HG02973 (cell line): ENCODE data around the gene AP1M2.

Source experiments
- ATAC-seq: cut with Tn5 transposase; IDR thresholded peaks from one replicate; pipeline ENCODE4 v1.9.1; 2021; ENCODE audit warnings: moderate library complexity; ENCODE audit not compliant: unreplicated experiment

AP1M2 gene

DNA sequence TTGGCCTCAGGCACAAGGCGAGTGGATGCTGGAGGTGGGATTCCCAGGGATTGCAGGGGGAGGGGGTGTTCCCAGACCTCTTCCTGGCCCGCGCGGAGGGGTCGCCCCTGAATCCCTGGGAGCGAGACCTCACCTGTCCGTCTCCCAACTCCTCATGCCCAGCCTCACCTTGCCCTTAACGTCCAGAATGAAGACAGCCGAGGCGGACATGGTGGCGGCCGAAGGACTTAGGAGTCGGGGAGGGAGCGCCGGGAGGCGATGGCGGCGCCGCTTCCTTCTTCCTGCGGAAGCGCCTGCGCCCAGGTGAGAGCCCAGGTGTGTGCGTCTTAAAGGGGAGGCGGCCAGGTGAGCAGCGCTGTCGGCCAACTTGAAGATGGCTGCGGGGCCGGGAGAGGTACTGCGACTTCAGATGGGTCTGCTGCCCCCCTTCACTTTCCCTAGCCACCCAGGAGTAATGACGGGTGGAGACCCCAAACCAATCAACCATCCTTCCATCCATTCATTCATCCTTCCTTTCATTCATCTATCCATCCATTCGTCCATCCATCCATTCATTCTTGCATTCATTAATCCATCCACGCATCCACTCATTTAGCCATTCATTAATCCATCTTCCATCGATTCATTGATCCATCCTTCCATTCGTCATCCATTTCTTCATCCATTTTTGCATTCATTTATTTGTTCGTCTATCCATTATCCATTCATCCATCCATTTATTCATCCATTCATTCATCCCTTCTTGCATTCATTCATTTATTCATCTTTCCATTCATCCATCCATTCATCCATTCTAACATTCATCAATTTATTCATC lies at the start of gene AP1M2:
Gene AP1M2, minus strand, starts transcription at position 291 of the 817 bp plus-strand sequence. Its CDS starts 81 bp downstream, at position 210.
- ATAC-seq = no peak

DNA sequence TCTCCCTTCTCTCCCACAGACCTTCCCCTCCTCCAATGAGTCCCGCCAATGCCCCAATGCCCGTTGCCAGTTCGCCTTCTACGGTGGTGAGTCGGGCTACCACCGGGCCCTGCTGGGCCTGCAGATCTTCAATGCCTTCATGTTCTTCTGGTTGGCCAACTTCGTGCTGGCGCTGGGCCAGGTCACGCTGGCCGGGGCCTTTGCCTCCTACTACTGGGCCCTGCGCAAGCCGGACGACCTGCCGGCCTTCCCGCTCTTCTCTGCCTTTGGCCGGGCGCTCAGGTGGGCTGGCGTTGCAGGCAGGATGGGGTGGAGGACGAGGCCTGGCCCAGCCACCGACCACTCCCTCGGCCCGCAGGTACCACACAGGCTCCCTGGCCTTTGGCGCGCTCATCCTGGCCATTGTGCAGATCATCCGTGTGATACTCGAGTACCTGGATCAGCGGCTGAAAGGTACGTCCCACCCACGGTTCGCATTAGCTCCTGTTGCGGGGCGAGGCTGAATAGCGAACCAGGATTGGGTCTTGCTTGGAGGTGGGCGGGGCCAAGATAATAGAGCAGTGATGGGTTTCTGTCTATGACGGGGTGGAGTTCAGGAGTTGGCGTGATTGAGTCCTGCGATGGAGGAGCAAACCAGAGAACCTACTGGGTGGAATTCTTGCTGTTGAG lies 49.3 kb upstream of the AP1M2 start:
- no peak for ATAC-seq

DNA sequence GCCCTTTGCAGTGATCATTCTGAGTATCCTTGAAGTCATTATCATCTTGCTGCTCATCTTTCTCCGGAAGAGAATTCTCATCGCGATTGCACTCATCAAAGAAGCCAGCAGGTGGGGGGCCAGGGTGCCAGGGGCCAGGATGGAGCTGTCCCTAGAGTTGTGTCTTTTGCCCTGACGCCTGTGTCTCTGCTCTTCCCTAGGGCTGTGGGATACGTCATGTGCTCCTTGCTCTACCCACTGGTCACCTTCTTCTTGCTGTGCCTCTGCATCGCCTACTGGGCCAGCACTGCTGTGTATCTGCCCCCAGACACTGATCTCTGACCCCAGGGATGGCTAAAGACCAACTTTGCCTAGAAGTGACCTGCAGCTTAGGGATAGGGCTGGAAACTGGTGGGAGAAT lies 47.9 kb upstream of the AP1M2 start:
- ATAC-seq = no peak

DNA sequence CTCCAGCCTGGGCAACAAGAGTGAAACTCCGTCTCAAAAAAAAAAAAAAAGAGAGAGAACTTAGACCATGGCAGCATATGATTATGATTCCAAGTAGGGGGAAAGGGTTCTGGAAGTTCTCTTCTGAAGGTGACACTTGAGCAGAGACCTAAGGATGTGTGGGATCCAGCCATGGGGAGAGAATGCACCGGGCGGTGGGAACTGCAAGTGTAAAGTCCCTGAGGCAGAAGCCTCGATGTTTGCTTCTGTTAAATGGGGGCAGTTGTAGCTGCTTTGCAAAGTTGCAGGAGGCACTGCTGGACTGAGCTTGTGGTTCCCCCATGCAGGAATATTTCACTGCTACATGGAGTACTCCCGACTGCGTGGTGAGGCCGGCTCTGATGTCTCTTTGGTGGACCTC lies 47.3 kb upstream of the AP1M2 start:
- ATAC-seq = no peak

DNA sequence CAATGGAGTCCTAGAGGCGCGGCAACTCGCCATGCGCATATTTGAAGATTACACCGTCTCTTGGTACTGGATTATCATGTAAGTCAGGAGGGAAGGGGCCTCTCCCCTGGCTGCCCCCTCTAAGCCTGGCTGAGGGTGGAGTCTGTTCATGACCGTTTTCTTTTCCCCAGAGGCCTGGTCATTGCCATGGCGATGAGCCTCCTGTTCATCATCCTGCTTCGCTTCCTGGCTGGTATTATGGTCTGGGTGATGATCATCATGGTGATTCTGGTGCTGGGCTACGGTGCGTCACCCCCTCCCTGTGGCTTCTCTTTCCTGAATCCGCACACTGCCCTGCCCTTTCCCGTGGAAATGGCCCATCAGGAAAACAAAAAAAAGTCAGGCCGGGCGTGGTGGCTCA lies 44.8 kb upstream of the AP1M2 start:
- no peak for ATAC-seq

DNA sequence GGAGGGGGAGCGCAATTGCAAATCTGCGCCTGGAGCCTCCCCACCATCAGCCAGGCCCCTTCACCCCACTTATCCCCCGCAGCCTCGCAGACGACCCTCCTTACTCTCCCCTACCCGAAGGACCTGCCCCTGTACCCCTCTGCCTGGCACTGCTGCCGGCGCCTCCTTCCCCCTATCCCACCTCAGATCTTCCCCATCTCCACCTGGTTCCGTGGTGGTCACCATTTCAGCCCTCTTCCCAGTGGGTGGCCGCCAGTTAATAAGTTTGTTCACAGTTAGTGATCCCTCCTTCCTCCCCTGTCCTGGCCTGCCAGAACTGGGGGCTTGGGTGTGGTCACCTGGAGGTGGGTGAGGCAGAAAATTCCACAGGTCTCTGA lies 38.6 kb upstream of the AP1M2 start:
- no peak for ATAC-seq

- ATAC-seq = no peak
These were observed 38.1 kb upstream of the AP1M2 start, which contains the start of gene SLC44A2 for GRCh38 chr19:10625003-10625761. Gene SLC44A2, plus strand, starts transcription at chr19:10625553. Its CDS starts 81 bp downstream, at chr19:10625634.

DNA sequence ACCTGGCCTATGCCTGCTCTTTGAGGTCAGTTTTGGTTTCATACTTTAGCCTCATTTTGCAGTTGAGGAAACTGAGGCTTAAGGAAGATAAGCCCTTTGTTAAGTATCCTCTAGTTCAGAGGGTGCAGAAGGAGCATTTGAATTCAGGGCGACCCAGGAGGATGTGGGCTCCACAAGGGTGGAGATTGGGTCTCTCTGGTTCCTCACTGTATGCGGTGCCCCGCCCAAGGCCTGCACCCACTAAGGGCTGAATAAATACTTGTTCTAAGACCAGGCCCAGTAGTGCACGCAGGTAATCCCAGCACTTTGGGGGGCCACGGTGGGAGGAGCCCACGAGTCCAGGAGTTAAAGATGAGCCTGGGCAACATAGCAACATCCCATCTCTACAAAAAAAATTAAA lies 37.5 kb upstream of the AP1M2 start:
- ATAC-seq = no peak

DNA sequence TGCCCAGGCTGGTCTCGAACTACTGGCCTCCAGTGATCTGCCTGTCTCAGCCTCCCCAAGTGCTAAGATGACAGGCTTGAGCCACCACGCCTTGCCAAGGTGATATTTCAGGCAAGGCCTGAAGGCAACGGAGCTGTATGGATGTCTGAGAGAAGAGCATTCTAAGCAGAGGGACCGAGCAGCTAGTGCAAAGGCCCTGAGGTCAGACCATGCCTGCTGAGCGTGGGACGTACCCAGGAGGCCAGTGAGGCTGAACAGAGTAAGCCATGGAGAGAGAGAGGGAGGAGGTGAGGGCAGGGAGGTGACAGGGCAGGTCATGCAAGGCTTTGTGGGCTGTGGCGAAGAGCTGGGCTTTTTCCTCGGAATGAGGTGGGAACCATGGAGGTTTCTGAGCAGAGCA lies 34.9 kb upstream of the AP1M2 start:
- ATAC-seq = no peak

DNA sequence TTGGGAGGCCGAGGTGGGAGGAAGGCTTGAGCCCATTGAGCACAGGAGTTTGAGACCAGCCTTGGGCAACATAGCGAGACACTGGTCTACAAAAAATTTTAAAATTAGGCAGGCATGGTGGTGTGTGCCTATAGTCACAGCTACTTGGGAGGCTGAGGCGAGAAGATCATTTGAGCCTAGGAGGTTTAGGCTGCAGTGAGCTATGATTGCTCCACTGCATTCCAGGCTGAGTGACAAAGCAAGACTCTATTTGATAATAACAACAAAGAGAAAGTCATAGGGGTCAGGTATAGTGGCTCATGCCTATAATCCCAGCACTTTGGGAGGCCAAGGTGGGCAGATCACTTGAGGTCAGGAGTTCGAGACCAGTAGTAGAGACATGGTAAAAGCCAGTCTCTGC lies 33.7 kb upstream of the AP1M2 start:
- no peak for ATAC-seq

DNA sequence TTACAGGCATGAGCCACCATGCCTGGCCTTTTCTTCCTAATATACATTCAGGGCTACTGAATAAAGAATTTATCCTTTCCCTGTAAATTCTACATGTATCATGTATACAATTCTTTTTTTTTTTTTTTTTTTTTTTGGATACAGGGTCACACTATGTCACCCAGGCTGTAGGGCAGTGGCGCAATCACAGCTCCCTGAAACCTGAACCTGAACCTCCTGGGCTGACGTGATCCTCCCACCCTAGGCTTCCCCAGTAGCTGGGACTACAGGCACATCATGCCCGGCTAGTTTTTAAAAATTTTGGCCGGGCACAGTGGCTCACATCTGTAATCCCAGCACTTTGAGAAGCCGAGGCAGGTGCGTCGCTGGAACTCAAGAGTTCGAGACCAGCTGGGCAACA lies 31.7 kb upstream of the AP1M2 start:
- no peak for ATAC-seq

DNA sequence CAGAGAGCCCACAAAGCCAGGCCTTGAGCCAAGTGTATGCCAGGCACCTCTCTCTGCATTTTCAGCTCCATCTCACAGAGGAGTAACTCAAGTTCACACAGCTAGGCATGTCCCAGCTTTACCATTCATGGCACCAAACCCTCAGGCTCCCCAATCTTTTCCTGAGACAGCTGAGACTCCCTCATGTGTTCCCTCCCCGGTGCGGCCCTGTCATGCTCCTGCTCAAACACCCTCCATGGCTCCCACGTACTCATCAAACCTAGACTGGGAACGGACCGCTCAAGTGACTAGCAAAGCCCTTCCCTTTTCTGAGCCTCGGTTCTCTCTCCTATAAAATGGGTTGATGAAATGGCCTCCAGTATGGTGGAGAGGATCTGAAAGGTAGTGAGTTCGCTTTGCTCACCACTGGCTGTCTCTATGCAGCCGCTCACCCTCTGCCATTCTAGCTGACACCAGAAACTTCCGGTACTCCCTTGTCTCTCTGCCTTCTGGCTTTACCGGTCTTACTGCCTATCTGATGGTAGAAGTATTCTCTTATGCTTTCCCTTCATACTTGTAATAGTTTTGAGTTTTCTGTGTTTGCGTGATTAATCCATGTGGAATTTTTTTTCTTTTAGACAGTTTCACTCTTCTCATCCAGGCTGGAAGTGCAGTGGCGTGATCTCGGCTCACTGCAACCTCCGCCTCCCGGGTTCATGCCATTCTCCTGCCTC lies 30.5 kb upstream of the AP1M2 start:
- ATAC-seq = no peak

- no peak for ATAC-seq
These were observed 28.4 kb upstream of the AP1M2 start for GRCh38 chr19:10615429-10616023.

DNA sequence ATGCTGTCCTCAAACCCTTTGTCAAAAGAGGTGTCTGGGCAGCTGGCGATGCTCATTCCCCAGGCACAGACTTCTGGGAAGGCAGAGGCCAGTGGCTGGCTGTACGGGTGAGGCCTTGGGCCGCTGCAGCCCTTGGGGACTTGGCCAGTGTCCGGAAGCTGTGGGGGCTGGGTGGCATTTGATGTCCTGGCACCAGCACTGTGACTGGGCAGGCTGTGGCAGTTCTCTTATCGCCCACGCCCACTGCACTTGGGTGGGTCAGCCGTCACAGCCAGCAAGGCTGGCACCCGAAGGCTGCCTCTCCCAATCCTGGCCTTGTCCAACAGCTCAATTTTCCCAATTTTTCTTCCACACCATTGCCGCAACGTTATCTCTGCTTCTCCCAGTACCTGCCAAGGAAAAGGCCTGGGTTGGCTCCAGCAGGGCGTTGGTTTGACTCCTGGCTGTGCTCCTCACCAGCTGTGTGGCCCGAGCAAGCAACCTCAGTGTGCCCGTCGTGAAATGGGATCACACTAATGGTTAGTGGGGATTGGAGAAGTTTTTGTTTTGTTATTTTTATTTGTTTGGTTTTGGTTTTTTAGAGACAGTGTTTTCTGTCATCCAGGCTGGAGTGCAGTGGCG lies 25.5 kb upstream of the AP1M2 start:
- ATAC-seq = no peak

DNA sequence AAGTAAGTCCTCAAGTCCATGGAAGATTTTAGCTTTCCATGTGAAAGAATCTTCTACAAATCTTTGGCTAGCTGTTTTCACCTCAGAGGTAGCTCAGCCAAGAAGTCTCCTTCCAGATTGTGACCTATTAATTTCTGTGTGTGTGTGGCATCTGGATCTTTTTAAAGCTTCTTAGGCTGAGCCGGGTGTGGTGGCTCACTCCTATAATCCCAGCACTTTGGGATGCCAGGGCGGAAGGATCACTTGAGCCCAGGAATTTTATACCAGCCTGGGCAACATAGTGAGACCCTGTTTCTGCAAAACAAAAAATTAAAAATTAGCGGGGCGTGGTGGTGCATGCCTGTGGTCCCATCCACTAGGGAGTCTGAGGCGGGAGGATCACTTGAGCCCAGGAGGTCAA lies 24.8 kb upstream of the AP1M2 start:
- ATAC-seq = no peak

GRCh38 chr19:10604460-10604980 lies 17.4 kb upstream of the AP1M2 start:
- ATAC-seq = no peak

DNA sequence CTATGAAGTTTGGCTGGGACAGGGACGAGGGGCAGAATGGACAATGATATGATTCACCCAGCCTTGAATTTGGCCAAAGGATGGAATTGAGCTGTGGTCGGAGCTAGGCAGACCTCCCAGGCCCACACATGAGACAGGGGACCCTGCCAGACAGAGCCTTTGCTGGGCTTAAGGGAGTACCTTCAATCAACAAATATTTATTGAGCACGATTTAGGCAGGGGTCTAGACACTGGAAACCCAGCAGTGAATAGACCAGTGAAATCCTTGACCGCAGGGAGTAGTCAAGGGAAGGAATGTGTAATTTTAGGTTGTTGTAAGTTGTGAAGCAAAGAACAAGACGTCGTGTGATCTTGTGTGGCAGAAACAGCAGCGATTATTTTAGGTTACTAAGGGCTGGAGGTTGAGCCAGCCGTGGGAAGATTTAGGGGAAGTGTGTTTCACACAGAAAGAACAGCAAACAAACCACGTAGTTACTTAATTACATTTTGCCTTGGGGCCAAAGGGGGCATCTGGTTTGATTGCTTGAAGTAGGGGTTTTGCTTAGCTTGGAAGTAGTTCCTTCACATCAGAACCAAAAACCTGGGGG lies 16.9 kb upstream of the AP1M2 start:
- ATAC-seq = no peak

- no peak for ATAC-seq
These were observed 16.2 kb upstream of the AP1M2 start for GRCh38 chr19:10603084-10603872.
